GM18520 (cell line): ENCODE data around the gene DISC1.

ENCODE experiments used
- ATAC-seq: cut with Tn5 transposase; IDR thresholded peaks from one replicate; pipeline ENCODE4 v1.9.1; 2021; ENCODE audit not compliant: unreplicated experiment

Gene DISC1

GRCh38 chr1:232019026-232019340 lies 392.4 kb downstream of the DISC1 start:
- ATAC-seq, result no peak

GRCh38 chr1:232020352-232020751 lies 393.8 kb downstream of the DISC1 start:
- no peak for ATAC-seq

- ATAC-seq, result no peak
Observed at GRCh38 chr1:232029315-232029714, 402.7 kb downstream of the DISC1 start.

- no peak for ATAC-seq
Observed at GRCh38 chr1:232031156-232031555, 404.6 kb downstream of the DISC1 start.

GRCh38 chr1:232033285-232033684 lies 406.7 kb downstream of the DISC1 start:
- no peak for ATAC-seq

GRCh38 chr1:232034556-232034955 lies 408.0 kb downstream of the DISC1 start:
- no peak for ATAC-seq

GRCh38 chr1:232036181-232036933 lies 409.8 kb downstream of the DISC1 start:
- ATAC-seq, result no peak

GRCh38 chr1:232037774-232038388 lies 411.3 kb downstream of the DISC1 start:
- ATAC-seq, result no peak

- no peak for ATAC-seq
Observed at GRCh38 chr1:232038706-232039677, 412.4 kb downstream of the DISC1 start.

GRCh38 chr1:232040260-232040659 lies 413.7 kb downstream of the DISC1 start:
- no peak for ATAC-seq

- ATAC-seq, result no peak
Observed at GRCh38 chr1:232044728-232045127, 418.1 kb downstream of the DISC1 start.

- no peak for ATAC-seq
Observed at GRCh38 chr1:232045139-232045994, 418.8 kb downstream of the DISC1 start.

GRCh38 chr1:232046451-232047306 lies 420.1 kb downstream of the DISC1 start:
- ATAC-seq, result no peak

- ATAC-seq, result no peak
Observed at GRCh38 chr1:232047473-232047872, 420.9 kb downstream of the DISC1 start.

GRCh38 chr1:232048481-232048880 lies 421.9 kb downstream of the DISC1 start:
- ATAC-seq, result no peak

GRCh38 chr1:232049335-232049734 lies 422.7 kb downstream of the DISC1 start:
- ATAC-seq, result no peak

- ATAC-seq, result no peak
Observed at GRCh38 chr1:232057217-232057895, 430.8 kb downstream of the DISC1 start.

- ATAC-seq, result no peak
Observed at GRCh38 chr1:232057896-232058274, 431.3 kb downstream of the DISC1 start.

- ATAC-seq, result no peak
Observed at GRCh38 chr1:232059726-232060374, 433.3 kb downstream of the DISC1 start.
